A549 (cell line): ENCODE data around the gene SIN3A. TPM values are rescaled to one million over a fixed set of nuclear protein-coding genes. Genes with fewer than 3 reads are reported as not detected.

Experiments used
- ATAC-seq, 2 experiments: fragments of 200-7000 bp in 1 of 2; fragments of >200 bp in 1 of 2; cut with Nextera tagmentation in 1 of 2; cut with Tn5 transposase in 1 of 2; 3 replicates each; pipeline versions ENCODE4 v1.8.0 to v1.9.1; 2018 to 2020; ENCODE audit warnings: mild to moderate bottlenecking in 1 of 2, moderate library complexity in 1 of 2
- CTCF ChIA-PET: fragments of 300-600 bp; sonication (Branson Sonifier 250); formaldehyde crosslinking; extraction: SDS; loops from one replicate; lab custom pipeline; 2021; ENCODE audit warnings: antibody characterized with exemption, inconsistent platforms; lab: Yijun Ruan, JAX
- POLR2A ChIA-PET: fragments of 350-600 bp; formaldehyde crosslinking; extraction: SDS; loops from one replicate; lab custom pipeline; 2021; ENCODE audit warnings: antibody characterized with exemption, inconsistent platforms; lab: Yijun Ruan, JAX
- DNase-seq, 2 experiments: peaks; one replicate each; pipeline versions ENCODE4 v3.0.0 to v3.0.0-alpha.2; 2011 to 2016; ENCODE audit warnings: low read depth in 1 of 2, low spot score in 1 of 2
- FAIRE-seq: peaks from 2 replicates; lab custom pipeline; 2011; peaks lifted over from hg19 to GRCh38; lab: Jason Lieb, UNC
- H3K27ac ChIP-seq, 2 experiments: fragments of >200 bp; sonication (Bioruptor Twin); formaldehyde crosslinking; 3 replicates each; pipeline ENCODE4 v1.5.1; 2016 to 2017
- H3K4me1 ChIP-seq: fragments of >200 bp; sonication (Bioruptor Twin); formaldehyde crosslinking; 3 replicates; pipeline ENCODE4 v1.6.1; 2016
- H3K4me2 ChIP-seq: fragments of >200 bp; sonication (Bioruptor Twin); formaldehyde crosslinking; 3 replicates; pipeline ENCODE4 v1.6.1; 2016
- H3K4me3 ChIP-seq: fragments of >200 bp; sonication (Bioruptor Twin); formaldehyde crosslinking; 3 replicates; pipeline ENCODE4 v1.5.1; 2016
- H3K9me3 ChIP-seq: fragments of >200 bp; sonication (Bioruptor Twin); formaldehyde crosslinking; 3 replicates; pipeline ENCODE4 v1.6.1; 2016
- CHD4 ChIP-seq: fragments of 200-600 bp; sonication (generic); IDR thresholded peaks from 2 replicates; pipeline ENCODE4 v1.6.1; 2016; ENCODE audit warnings: antibody characterized with exemption, mild to moderate bottlenecking, borderline replicate concordance
- EHMT2 ChIP-seq: fragments of 200-600 bp; sonication (generic); IDR thresholded peaks from 2 replicates; pipeline ENCODE4 v1.6.1; 2016; ENCODE audit warnings: antibody characterized with exemption, low read depth, mild to moderate bottlenecking, moderate library complexity
- EP300 ChIP-seq, 2 experiments: fragments of >200 bp; sonication (Bioruptor Twin); formaldehyde crosslinking; IDR thresholded peaks; 2 replicates in 1 of 2; 3 replicates in 1 of 2; pipeline ENCODE4 v1.6.1; 2016 to 2017
- GATA3 ChIP-seq: IDR thresholded peaks from 2 replicates; pipeline ENCODE4 v1.6.1; 2012; ENCODE audit warnings: borderline replicate concordance
- HEYL ChIP-seq: fragments of 250-450 bp; sonication (Bioruptor Pico); IDR thresholded peaks from 2 replicates; pipeline ENCODE4 v1.8.0; 2021; ENCODE audit warnings: mild to moderate bottlenecking, moderate library complexity
- JUN ChIP-seq, 2 experiments: fragments of >200 bp; sonication (Bioruptor Twin); formaldehyde crosslinking; IDR thresholded peaks; 2 replicates in 1 of 2; 3 replicates in 1 of 2; pipeline ENCODE4 v1.6.1; 2016 to 2017
- MYC ChIP-seq: IDR thresholded peaks from 2 replicates; pipeline ENCODE4 v1.6.1; 2012; ENCODE audit warnings: mild to moderate bottlenecking, inconsistent platforms, low read length, improper control_type of control experiment, borderline replicate concordance
- NFE2L2 ChIP-seq: fragments of 150-350 bp; conservative IDR thresholded peaks from 2 replicates; pipeline ENCODE4 v1.6.1; 2014; ENCODE audit warnings: low read length
- RAD21 ChIP-seq, 2 experiments: fragments of >200 bp in 1 of 2; sonication (Bioruptor Twin) in 1 of 2; formaldehyde crosslinking in 1 of 2; IDR thresholded peaks in 1 of 2; conservative IDR thresholded peaks in 1 of 2; 2 replicates in 1 of 2; 3 replicates in 1 of 2; pipeline ENCODE4 v1.6.1; 2012 to 2018; ENCODE audit warnings: inconsistent platforms in 1 of 2
- RFX5 ChIP-seq: fragments of 450-650 bp; IDR thresholded peaks from 2 replicates; pipeline ENCODE4 v1.7.1; 2014; ENCODE audit warnings: antibody characterized with exemption, mild to moderate bottlenecking, moderate library complexity
- SREBF2 ChIP-seq: fragments of 450-650 bp; IDR thresholded peaks from 2 replicates; pipeline ENCODE4 v1.6.1; 2014; ENCODE audit warnings: mild to moderate bottlenecking, moderate library complexity
- TFCP2L1 ChIP-seq: fragments of 250-450 bp; sonication (Bioruptor Pico); IDR thresholded peaks from 2 replicates; pipeline ENCODE4 v1.5.0; 2021; ENCODE audit warnings: mild to moderate bottlenecking
- TP53 ChIP-seq: fragments of 250-450 bp; sonication (Bioruptor Pico); IDR thresholded peaks from 2 replicates; pipeline ENCODE4 v1.5.0; 2021; ENCODE audit warnings: mild to moderate bottlenecking, moderate library complexity
- ZFP36 ChIP-seq: fragments of 450-650 bp; IDR thresholded peaks from 2 replicates; pipeline ENCODE4 v1.6.1; 2014; ENCODE audit warnings: borderline replicate concordance; ENCODE audit not compliant: partially characterized antibody
- ZSCAN20 ChIP-seq: fragments of 250-450 bp; sonication (Bioruptor Pico); IDR thresholded peaks from 2 replicates; pipeline ENCODE4 v1.8.0; 2022; ENCODE audit warnings: mild to moderate bottlenecking, moderate library complexity
- WGBS: methylation state at CpG from one replicate; pipeline ENCODE4 v1.1.6; 2017; ENCODE audit errors: missing lambda C conversion rate; 5-methylcytosine and 5-hydroxymethylcytosine counted together
- polyA plus RNA-seq, 4 experiments: library from polyadenylated mRNA; depleted of rRNA in 3 of 4; stranded (reverse); fragments of >200 nt; fragmentation: RNase III in 1 of 4; extraction: RNeasy Plus Mini Kit Qiagen cat#74134 plus additional on column Dnase treatment in 1 of 4; gene quantifications; 2 replicates in 3 of 4; 3 replicates in 1 of 4; pipeline ENCODE4 v1.2.3, GENCODE V29; 2011 to 2017
- TF ChIP-seq, protein P1 (sequence below): IDR thresholded peaks from 2 replicates; pipeline ENCODE4 v1.6.1; 2012
- TF ChIP-seq, protein P2 (sequence below): fragments of >200 bp; sonication (Bioruptor Twin); formaldehyde crosslinking; IDR thresholded peaks from 3 replicates; pipeline ENCODE4 v1.6.1; 2016
- TF ChIP-seq, protein P3 (sequence below): IDR thresholded peaks from 2 replicates; pipeline ENCODE4 v1.6.1; 2012
- TF ChIP-seq, protein P4 (sequence below): fragments of >200 bp; sonication (Bioruptor Twin); formaldehyde crosslinking; IDR thresholded peaks from 3 replicates; pipeline ENCODE4 v1.5.1; 2016
- TF ChIP-seq, protein P5 (sequence below): fragments of 250-450 bp; sonication (Bioruptor Pico); IDR thresholded peaks from 2 replicates; pipeline ENCODE4 v1.5.0; 2021; ENCODE audit warnings: mild to moderate bottlenecking, moderate library complexity, borderline replicate concordance
- TF ChIP-seq, protein P6 (sequence below): fragments of >200 bp; sonication (Bioruptor Twin); formaldehyde crosslinking; IDR thresholded peaks from 2 replicates; pipeline ENCODE4 v1.6.1; 2016
- TF ChIP-seq, protein P7 (sequence below): fragments of 450-650 bp; IDR thresholded peaks from 2 replicates; pipeline ENCODE4 v1.6.1; 2014; ENCODE audit warnings: antibody characterized with exemption
- TF ChIP-seq, protein P8 (sequence below): IDR thresholded peaks from 2 replicates; pipeline ENCODE4 v1.6.1; 2012; ENCODE audit warnings: low read depth, borderline replicate concordance

The SIN3A gene
- polyA plus RNA-seq, 2 of the 4 experiments (the other 2 are of a cell fraction) = 35.9 to 48.7 TPM

DNA sequence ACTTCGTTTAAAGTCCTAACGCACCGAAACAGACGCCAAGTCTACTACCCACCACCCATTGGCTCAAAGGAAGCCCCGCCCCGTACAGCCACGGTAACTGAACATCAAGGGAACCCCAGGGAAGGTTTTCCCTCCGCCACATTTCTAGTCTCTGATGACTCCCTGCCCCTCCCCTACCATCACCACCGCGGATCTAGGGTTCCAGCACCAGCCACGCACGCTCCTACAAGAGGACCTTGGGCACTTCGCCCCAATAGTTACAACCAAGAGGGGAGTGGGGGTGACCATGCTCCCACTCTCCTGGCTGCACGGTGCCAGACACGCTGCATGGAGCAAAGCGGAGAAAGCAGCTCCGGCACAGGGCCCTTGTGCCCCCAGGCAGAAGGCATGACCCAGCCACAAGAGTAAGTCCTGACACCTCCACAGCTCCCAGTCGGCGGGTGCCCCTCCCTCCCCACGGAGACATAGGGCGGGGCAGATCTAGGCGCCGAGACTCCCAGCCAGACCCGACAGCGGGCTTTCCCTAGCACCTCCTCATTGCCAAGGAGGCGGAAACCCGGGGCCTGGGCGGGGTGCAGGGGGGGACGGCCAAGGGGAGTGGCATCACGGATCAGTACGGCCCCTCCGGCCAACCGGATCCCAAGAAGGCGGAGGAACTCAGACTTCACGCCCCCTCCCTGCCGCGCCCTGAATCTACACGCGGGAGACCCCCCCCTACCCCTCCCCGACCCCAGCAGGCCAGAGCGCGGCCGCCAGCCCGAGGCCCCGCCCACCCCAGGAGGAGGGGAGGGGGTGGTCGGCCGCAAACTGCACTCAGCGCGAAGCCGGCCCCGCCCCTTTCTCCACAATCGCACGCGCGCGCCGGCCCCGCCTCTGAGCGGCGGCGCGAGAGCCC lies 936 bp downstream of the SIN3A start:
- POLR2A ChIA-PET = interaction anchor here (0.7 to 7.3 kb wide), 6 partner anchors 83 to 197 kb away, joined by 4 to 148 read pairs (median 10); partner anchors contain the start of genes IMP3, MAN2C1, PTPN9 and SNUPN
- peak overlapping the region; percentile 90 to 95 for H3K27ac ChIP-seq
- H3K4me2 ChIP-seq = peak overlapping the region; percentile 78
- no peaks in the 10 kb centered on the region for H3K9me3 ChIP-seq
- ATAC-seq (peak; percentile 31 to 60), DNase-seq (peak; percentile 89 to 99), FAIRE-seq (no peak)
- 1% methylated on average over 19 of the region's 62 CpGs for WGBS
- H3K4me3 ChIP-seq = peak overlapping the region; percentile 67
- CTCF ChIA-PET = interaction anchor here (0.7 to 7.0 kb wide), 5 partner anchors 15 to 139 kb away, joined by 3 to 49 read pairs (median 3); partner anchors contain the start of gene MAN2C1
- H3K4me1 ChIP-seq = peaks cover 10% of the 10 kb centered on the region
- TF ChIP-seq TFCP2L1 (CRISPR knock-in tag) = peak; percentile 81; the same call in 1 of the 2 replicates
- no peak for TF ChIP-seq CHD4
- TF ChIP-seq, protein P1, sequence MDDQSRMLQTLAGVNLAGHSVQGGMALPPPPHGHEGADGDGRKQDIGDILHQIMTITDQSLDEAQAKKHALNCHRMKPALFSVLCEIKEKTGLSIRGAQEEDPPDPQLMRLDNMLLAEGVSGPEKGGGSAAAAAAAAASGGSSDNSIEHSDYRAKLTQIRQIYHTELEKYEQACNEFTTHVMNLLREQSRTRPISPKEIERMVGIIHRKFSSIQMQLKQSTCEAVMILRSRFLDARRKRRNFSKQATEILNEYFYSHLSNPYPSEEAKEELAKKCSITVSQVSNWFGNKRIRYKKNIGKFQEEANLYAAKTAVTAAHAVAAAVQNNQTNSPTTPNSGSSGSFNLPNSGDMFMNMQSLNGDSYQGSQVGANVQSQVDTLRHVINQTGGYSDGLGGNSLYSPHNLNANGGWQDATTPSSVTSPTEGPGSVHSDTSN = 0 out of 2 replicates have a peak, but pooled peaks have one; percentile 16
- peak; percentile 60; the same call in 1 of the 2 replicates for TF ChIP-seq TP53
- TF ChIP-seq, protein P2, sequence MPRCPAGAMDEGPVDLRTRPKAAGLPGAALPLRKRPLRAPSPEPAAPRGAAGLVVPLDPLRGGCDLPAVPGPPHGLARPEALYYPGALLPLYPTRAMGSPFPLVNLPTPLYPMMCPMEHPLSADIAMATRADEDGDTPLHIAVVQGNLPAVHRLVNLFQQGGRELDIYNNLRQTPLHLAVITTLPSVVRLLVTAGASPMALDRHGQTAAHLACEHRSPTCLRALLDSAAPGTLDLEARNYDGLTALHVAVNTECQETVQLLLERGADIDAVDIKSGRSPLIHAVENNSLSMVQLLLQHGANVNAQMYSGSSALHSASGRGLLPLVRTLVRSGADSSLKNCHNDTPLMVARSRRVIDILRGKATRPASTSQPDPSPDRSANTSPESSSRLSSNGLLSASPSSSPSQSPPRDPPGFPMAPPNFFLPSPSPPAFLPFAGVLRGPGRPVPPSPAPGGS = no peak
- 0 out of 2 replicates have a peak, but pooled peaks have one; percentile 49 for TF ChIP-seq MYC
- TF ChIP-seq ZSCAN20 (CRISPR knock-in tag) = no peak
- peak in 1 of 2 experiments; percentile 35; a peak in 1 of 5 replicates for TF ChIP-seq JUN (IDR thresholded peaks at IDR 0.05)
- TF ChIP-seq GATA3 = 0 out of 2 replicates have a peak, but pooled peaks have one; percentile 12
- TF ChIP-seq RFX5 = no peak
- TF ChIP-seq, protein P3, sequence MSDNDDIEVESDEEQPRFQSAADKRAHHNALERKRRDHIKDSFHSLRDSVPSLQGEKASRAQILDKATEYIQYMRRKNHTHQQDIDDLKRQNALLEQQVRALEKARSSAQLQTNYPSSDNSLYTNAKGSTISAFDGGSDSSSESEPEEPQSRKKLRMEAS = peak; percentile 68
- TF ChIP-seq, all 56 proteins: peak for 7

DNA sequence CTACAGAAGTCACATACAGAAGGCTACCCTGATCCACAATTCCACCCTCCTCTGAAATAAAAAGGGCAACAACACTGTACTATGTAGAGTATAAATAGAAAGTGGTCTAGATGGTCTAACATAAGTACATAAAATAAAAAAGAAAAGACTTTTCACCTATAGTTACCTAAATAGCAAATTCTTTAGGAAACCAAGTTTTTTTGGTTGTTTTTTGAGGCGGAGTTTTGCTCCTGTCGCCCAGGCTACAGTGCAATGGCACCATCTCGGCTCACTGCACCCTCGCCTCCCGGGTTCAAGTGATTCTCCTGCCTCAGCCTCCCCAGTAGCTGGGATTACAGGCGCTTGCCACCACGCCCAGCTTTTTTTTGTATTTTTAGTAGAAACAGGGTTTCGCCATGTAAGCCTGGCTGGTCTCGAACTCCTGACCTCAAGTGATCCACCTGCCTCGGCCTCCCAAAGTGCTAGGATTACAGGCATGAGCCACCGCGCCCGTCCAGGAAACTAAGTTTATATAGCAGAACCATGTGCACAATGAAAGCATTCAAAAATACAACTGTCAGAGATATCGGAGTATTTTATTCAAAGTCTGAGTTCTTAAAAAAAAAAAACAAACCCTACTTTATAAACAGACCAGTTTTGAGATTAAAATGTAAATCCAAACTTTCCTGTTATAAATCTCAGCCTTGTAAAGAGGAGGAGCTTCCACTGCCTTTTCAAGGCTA lies 1.7 kb downstream of the SIN3A start:
- Histone ChIP-seq H3K4me2 (peak overlapping the region; percentile 78), H3K4me1 (peaks cover 10% of the 10 kb centered on the region), H3K27ac (peak overlapping the region; percentile 44 to 64; a peak in 3 of 6 replicates), H3K4me3 (peak overlapping the region; percentile 67), H3K9me3 (no peaks in the 10 kb centered on the region)
- ATAC-seq = no peak
- 45% methylated on average over 14 of the region's 14 CpGs for WGBS
- ChIA-PET POLR2A (interaction anchor here (1.1 to 7.3 kb wide), 4 partner anchors 82 to 198 kb away, joined by 4 to 148 read pairs (median 44); partner anchors contain the start of genes IMP3, MAN2C1, SNUPN and SNX33), CTCF (interaction anchor here (0.7 to 7.0 kb wide), 5 partner anchors 16 to 140 kb away, joined by 3 to 49 read pairs (median 3); partner anchors contain the start of gene MAN2C1)
- no peak for FAIRE-seq
- no peak for DNase-seq
- TF ChIP-seq, protein P4, sequence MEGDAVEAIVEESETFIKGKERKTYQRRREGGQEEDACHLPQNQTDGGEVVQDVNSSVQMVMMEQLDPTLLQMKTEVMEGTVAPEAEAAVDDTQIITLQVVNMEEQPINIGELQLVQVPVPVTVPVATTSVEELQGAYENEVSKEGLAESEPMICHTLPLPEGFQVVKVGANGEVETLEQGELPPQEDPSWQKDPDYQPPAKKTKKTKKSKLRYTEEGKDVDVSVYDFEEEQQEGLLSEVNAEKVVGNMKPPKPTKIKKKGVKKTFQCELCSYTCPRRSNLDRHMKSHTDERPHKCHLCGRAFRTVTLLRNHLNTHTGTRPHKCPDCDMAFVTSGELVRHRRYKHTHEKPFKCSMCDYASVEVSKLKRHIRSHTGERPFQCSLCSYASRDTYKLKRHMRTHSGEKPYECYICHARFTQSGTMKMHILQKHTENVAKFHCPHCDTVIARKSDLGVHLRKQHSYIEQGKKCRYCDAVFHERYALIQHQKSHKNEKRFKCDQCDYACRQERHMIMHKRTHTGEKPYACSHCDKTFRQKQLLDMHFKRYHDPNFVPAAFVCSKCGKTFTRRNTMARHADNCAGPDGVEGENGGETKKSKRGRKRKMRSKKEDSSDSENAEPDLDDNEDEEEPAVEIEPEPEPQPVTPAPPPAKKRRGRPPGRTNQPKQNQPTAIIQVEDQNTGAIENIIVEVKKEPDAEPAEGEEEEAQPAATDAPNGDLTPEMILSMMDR = no peak
- no peak for TF ChIP-seq HEYL (CRISPR knock-in tag)
- TF ChIP-seq, protein P5, sequence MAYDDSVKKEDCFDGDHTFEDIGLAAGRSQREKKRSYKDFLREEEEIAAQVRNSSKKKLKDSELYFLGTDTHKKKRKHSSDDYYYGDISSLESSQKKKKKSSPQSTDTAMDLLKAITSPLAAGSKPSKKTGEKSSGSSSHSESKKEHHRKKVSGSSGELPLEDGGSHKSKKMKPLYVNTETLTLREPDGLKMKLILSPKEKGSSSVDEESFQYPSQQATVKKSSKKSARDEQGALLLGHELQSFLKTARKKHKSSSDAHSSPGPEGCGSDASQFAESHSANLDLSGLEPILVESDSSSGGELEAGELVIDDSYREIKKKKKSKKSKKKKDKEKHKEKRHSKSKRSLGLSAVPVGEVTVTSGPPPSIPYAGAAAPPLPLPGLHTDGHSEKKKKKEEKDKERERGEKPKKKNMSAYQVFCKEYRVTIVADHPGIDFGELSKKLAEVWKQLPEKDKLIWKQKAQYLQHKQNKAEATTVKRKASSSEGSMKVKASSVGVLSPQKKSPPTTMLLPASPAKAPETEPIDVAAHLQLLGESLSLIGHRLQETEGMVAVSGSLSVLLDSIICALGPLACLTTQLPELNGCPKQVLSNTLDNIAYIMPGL = no peak
- TF ChIP-seq NFE2L2 = no peak
- TF ChIP-seq, protein P6, sequence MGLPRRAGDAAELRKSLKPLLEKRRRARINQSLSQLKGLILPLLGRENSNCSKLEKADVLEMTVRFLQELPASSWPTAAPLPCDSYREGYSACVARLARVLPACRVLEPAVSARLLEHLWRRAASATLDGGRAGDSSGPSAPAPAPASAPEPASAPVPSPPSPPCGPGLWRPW = no peak
- no peak for TF ChIP-seq RAD21 (conservative IDR thresholded peaks at IDR 0.05 in 1 of 2, IDR thresholded peaks at IDR 0.05 in 1 of 2)
- TF ChIP-seq SREBF2 = no peak
- TF ChIP-seq ZFP36 = no peak
- TF ChIP-seq EP300 (IDR thresholded peaks at IDR 0.05) = no peak
- TF ChIP-seq, protein P7, sequence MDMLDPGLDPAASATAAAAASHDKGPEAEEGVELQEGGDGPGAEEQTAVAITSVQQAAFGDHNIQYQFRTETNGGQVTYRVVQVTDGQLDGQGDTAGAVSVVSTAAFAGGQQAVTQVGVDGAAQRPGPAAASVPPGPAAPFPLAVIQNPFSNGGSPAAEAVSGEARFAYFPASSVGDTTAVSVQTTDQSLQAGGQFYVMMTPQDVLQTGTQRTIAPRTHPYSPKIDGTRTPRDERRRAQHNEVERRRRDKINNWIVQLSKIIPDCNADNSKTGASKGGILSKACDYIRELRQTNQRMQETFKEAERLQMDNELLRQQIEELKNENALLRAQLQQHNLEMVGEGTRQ = no peak
- TF ChIP-seq EHMT2 = no peak
- TF ChIP-seq, protein P8, sequence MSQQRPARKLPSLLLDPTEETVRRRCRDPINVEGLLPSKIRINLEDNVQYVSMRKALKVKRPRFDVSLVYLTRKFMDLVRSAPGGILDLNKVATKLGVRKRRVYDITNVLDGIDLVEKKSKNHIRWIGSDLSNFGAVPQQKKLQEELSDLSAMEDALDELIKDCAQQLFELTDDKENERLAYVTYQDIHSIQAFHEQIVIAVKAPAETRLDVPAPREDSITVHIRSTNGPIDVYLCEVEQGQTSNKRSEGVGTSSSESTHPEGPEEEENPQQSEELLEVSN = no peak
